Measurements from ENCODE around the gene MAPK8.
A peak's percentile ranks its signal among the peaks of the same experiment; 100 is the strongest.

MAPK8 gene

GRCh38 chr10:48306265-48306869 is at the start of gene MAPK8:
TSS of gene MAPK8 (plus strand) at chr10:48306677. CDS start at chr10:48401661, 94,984 bp downstream.
- H3K27me3 ChIP-seq (ENCODE audit: control insufficient read depth in 5 of 5, insufficient read depth in 4 of 5, low read length in 5 of 5), result no peaks in the 10 kb centered on the region
- H3K9me3 ChIP-seq (ENCODE audit: control insufficient read depth in 5 of 5, low read length in 5 of 5), result no peaks in the 10 kb centered on the region
- peak within 1 kb of the TSS; percentile 64 to 88 (median 80) for H3K4me3 ChIP-seq (ENCODE audit: low read depth in 1 of 5, low read length in 5 of 5)
- no peaks in the 10 kb centered on the region for H3K36me3 ChIP-seq (ENCODE audit: control insufficient read depth in 5 of 5, insufficient read depth in 5 of 5, low read length in 5 of 5)
- H3K27ac ChIP-seq (ENCODE audit: low read depth, low read length), result peak within 1 kb of the TSS; percentile 79
- H3K4me1 ChIP-seq (ENCODE audit: control insufficient read depth in 5 of 5, insufficient read depth in 5 of 5, low read length in 5 of 5), result peaks cover 2 to 22% (median 16%) of the 10 kb centered on the region in 5 donors
- H3K9ac ChIP-seq (ENCODE audit: low read length in 5 of 5), result peak within 1 kb of the TSS; percentile 57 to 83 (median 83)

DNA sequence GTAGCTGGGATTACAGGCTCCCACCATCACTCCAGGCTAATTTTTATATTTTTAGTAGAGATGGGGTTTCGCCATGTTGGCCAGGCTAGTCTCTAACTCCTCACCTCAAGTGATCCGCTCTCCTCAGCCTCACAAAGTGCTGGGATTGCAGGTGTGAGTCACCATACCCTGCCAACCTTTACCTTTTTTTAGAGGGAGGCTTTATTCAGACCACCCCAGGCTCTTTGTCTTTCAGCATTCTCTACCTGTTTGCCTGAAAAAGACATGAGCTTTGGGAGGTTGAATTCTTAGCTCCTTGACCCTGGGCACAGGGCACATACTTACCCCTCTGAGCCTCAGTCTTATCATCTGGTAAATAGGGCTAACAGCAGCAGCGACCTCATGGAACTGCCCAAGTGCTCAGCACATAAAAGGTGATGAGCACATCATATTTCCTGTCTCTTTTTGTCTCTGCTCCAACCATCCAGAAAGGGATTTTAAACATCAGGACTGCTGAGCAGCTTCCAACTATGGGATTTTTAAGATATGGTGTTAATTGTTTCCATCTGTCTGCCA is 49.0 kb upstream of the MAPK8 start:
- no peaks in the 10 kb centered on the region for H3K36me3 ChIP-seq (ENCODE audit: control insufficient read depth in 5 of 5, insufficient read depth in 5 of 5, low read length in 5 of 5)
- no peak overlapping the region for H3K9ac ChIP-seq (ENCODE audit: low read length in 5 of 5)
- H3K4me1 ChIP-seq (ENCODE audit: control insufficient read depth in 5 of 5, insufficient read depth in 5 of 5, low read length in 5 of 5), result no peaks in the 10 kb centered on the region
- H3K27me3 ChIP-seq (ENCODE audit: control insufficient read depth in 5 of 5, insufficient read depth in 4 of 5, low read length in 5 of 5), result no peaks in the 10 kb centered on the region
- H3K9me3 ChIP-seq (ENCODE audit: control insufficient read depth in 5 of 5, low read length in 5 of 5), result no peaks in the 10 kb centered on the region
- H3K4me3 ChIP-seq (ENCODE audit: low read depth in 1 of 5, low read length in 5 of 5), result no peak overlapping the region
- no peak overlapping the region for H3K27ac ChIP-seq (ENCODE audit: low read depth, low read length)

DNA sequence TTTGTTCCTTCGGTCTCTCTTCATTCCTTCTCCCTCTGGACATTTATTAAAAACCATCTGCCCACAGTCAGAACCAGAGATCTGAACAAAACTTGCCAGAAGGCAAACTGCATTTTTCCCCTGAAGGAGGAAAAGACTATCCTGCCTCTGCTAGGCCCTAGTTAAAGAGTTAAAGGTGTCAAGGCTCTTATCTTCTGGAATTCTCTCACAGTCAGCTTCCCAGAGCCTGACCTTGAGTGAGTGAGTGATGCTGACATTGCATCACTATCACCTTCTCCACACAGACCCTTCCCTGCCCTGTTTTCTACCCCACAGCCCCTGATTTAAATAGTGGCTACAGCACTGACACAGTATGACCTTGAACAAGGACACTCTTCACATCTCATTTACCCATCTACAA is 48.4 kb upstream of the MAPK8 start:
- no peak overlapping the region for H3K9ac ChIP-seq (ENCODE audit: low read length in 5 of 5)
- no peaks in the 10 kb centered on the region for H3K9me3 ChIP-seq (ENCODE audit: control insufficient read depth in 5 of 5, low read length in 5 of 5)
- no peak overlapping the region for H3K4me3 ChIP-seq (ENCODE audit: low read depth in 1 of 5, low read length in 5 of 5)
- no peak overlapping the region for H3K27ac ChIP-seq (ENCODE audit: low read depth, low read length)
- H3K4me1 ChIP-seq (ENCODE audit: control insufficient read depth in 5 of 5, insufficient read depth in 5 of 5, low read length in 5 of 5), result no peaks in the 10 kb centered on the region
- H3K27me3 ChIP-seq (ENCODE audit: control insufficient read depth in 5 of 5, insufficient read depth in 4 of 5, low read length in 5 of 5), result no peaks in the 10 kb centered on the region
- no peaks in the 10 kb centered on the region for H3K36me3 ChIP-seq (ENCODE audit: control insufficient read depth in 5 of 5, insufficient read depth in 5 of 5, low read length in 5 of 5)

- H3K27me3 ChIP-seq (ENCODE audit: control insufficient read depth in 5 of 5, insufficient read depth in 4 of 5, low read length in 5 of 5), result peaks cover 0 to 4% (median 0%) of the 10 kb centered on the region in 5 donors
- no peak overlapping the region for H3K27ac ChIP-seq (ENCODE audit: low read depth, low read length)
- peaks cover 0 to 2% (median 0%) of the 10 kb centered on the region in 5 donors for H3K9me3 ChIP-seq (ENCODE audit: control insufficient read depth in 5 of 5, low read length in 5 of 5)
- H3K4me3 ChIP-seq (ENCODE audit: low read depth in 1 of 5, low read length in 5 of 5), result no peak overlapping the region
- no peak overlapping the region for H3K9ac ChIP-seq (ENCODE audit: low read length in 5 of 5)
- H3K4me1 ChIP-seq (ENCODE audit: control insufficient read depth in 5 of 5, insufficient read depth in 5 of 5, low read length in 5 of 5), result no peaks in the 10 kb centered on the region
- no peaks in the 10 kb centered on the region for H3K36me3 ChIP-seq (ENCODE audit: control insufficient read depth in 5 of 5, insufficient read depth in 5 of 5, low read length in 5 of 5)
Observed at GRCh38 chr10:48266528-48266927, 39.9 kb upstream of the MAPK8 start.

GRCh38 chr10:48271047-48271730 is 35.3 kb upstream of the MAPK8 start:
- H3K4me3 ChIP-seq (ENCODE audit: low read depth in 1 of 5, low read length in 5 of 5), result no peak overlapping the region
- H3K36me3 ChIP-seq (ENCODE audit: control insufficient read depth in 5 of 5, insufficient read depth in 5 of 5, low read length in 5 of 5), result no peaks in the 10 kb centered on the region
- H3K27ac ChIP-seq (ENCODE audit: low read depth, low read length), result no peak overlapping the region
- H3K9ac ChIP-seq (ENCODE audit: low read length in 5 of 5), result no peak overlapping the region
- H3K27me3 ChIP-seq (ENCODE audit: control insufficient read depth in 5 of 5, insufficient read depth in 4 of 5, low read length in 5 of 5), result peaks cover 0 to 4% (median 0%) of the 10 kb centered on the region in 5 donors
- no peaks in the 10 kb centered on the region for H3K4me1 ChIP-seq (ENCODE audit: control insufficient read depth in 5 of 5, insufficient read depth in 5 of 5, low read length in 5 of 5)
- H3K9me3 ChIP-seq (ENCODE audit: control insufficient read depth in 5 of 5, low read length in 5 of 5), result peaks cover 0 to 2% (median 0%) of the 10 kb centered on the region in 5 donors

DNA sequence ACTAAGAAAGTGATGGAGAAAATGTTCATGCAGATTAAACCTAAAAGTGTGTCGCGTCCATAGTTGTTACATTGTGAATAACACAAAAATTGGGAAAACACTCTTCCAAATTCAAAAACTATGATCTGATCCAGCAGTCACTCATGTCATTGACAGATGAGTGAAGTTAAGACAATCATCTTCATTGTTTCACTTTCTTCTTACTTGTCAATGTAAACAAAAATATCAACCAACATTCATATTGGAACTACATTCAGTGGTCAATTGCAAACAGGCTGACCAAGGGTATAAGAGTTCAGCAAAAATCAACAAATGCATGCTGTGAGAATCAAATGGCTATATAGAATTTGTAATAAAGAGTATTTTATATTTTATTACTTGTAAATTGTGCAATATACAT is 33.8 kb upstream of the MAPK8 start:
- peaks cover 0 to 3% (median 0%) of the 10 kb centered on the region in 5 donors for H3K9me3 ChIP-seq (ENCODE audit: control insufficient read depth in 5 of 5, low read length in 5 of 5)

DNA sequence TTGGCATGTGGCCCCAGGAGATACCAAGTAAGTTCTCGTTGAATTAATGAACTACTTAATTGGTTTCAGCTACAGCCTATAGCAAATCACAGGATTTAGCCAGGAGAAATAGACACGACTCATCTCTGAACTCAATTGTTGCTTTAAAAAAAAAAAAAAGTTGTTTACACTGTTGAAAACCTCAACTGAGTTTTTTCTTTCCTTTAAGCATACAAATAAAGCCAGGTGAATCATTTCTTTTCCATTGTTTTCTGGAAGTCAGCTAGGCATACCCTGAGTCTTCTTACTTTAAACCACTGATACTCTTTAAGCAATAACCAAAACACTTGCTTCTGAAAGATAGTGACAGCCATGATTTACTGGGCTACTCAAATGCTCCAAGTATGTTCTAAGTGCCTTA is 32.7 kb upstream of the MAPK8 start:
- Histone ChIP-seq H3K4me3 (ENCODE audit: low read depth in 1 of 5, low read length in 5 of 5) (no peak overlapping the region), H3K9ac (ENCODE audit: low read length in 5 of 5) (no peak overlapping the region), H3K27me3 (ENCODE audit: control insufficient read depth in 5 of 5, insufficient read depth in 4 of 5, low read length in 5 of 5) (peaks cover 0 to 4% (median 0%) of the 10 kb centered on the region in 5 donors), H3K4me1 (ENCODE audit: control insufficient read depth in 5 of 5, insufficient read depth in 5 of 5, low read length in 5 of 5) (no peaks in the 10 kb centered on the region), H3K9me3 (ENCODE audit: control insufficient read depth in 5 of 5, low read length in 5 of 5) (peaks cover 0 to 3% (median 0%) of the 10 kb centered on the region in 5 donors), H3K27ac (ENCODE audit: low read depth, low read length) (no peak overlapping the region), H3K36me3 (ENCODE audit: control insufficient read depth in 5 of 5, insufficient read depth in 5 of 5, low read length in 5 of 5) (no peaks in the 10 kb centered on the region)

More for the DNA sequence above, 33.8 kb upstream of the MAPK8 start:
- Histone ChIP-seq H3K27me3 (ENCODE audit: control insufficient read depth in 5 of 5, insufficient read depth in 4 of 5, low read length in 5 of 5) (peaks cover 0 to 4% (median 0%) of the 10 kb centered on the region in 5 donors), H3K9ac (ENCODE audit: low read length in 5 of 5) (no peak overlapping the region), H3K4me1 (ENCODE audit: control insufficient read depth in 5 of 5, insufficient read depth in 5 of 5, low read length in 5 of 5) (no peaks in the 10 kb centered on the region), H3K27ac (ENCODE audit: low read depth, low read length) (no peak overlapping the region), H3K36me3 (ENCODE audit: control insufficient read depth in 5 of 5, insufficient read depth in 5 of 5, low read length in 5 of 5) (no peaks in the 10 kb centered on the region), H3K4me3 (ENCODE audit: low read depth in 1 of 5, low read length in 5 of 5) (no peak overlapping the region)

GRCh38 chr10:48274636-48275035 is 31.8 kb upstream of the MAPK8 start, which contains the start of gene FRMPD2:
TSS of gene FRMPD2 (minus strand) at chr10:48274696. CDS start at chr10:48274567, 129 bp downstream.
- Histone ChIP-seq H3K4me1 (ENCODE audit: control insufficient read depth in 5 of 5, insufficient read depth in 5 of 5, low read length in 5 of 5) (no peaks in the 10 kb centered on the region), H3K4me3 (ENCODE audit: low read depth in 1 of 5, low read length in 5 of 5) (no peak within 1 kb of the TSS), H3K36me3 (ENCODE audit: control insufficient read depth in 5 of 5, insufficient read depth in 5 of 5, low read length in 5 of 5) (no peaks in the 10 kb centered on the region), H3K27me3 (ENCODE audit: control insufficient read depth in 5 of 5, insufficient read depth in 4 of 5, low read length in 5 of 5) (peaks cover 0 to 4% (median 0%) of the 10 kb centered on the region in 5 donors), H3K9ac (ENCODE audit: low read length in 5 of 5) (no peak within 1 kb of the TSS), H3K27ac (ENCODE audit: low read depth, low read length) (no peak within 1 kb of the TSS), H3K9me3 (ENCODE audit: control insufficient read depth in 5 of 5, low read length in 5 of 5) (peaks cover 0 to 3% (median 0%) of the 10 kb centered on the region in 5 donors)

DNA sequence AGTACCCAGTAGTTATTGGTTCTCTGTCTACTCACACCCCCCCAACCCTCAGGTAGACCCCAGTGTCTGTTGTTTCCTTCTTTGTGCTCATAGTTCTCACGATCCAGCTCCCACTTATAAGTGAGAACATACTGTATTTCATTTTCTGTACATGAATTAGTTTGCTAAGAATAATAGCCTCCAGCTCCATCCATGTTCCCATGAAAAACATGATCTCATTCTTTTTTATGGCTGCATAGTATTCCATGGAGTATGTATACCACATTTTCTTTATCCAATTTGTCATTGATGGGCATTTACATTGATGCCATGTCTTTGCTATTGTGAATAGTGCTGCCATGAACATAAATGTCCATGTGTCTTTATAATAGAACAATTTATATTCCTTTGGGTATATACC is 29.4 kb upstream of the MAPK8 start:
- Histone ChIP-seq H3K4me1 (ENCODE audit: control insufficient read depth in 5 of 5, insufficient read depth in 5 of 5, low read length in 5 of 5) (no peaks in the 10 kb centered on the region), H3K36me3 (ENCODE audit: control insufficient read depth in 5 of 5, insufficient read depth in 5 of 5, low read length in 5 of 5) (no peaks in the 10 kb centered on the region), H3K9ac (ENCODE audit: low read length in 5 of 5) (no peak overlapping the region), H3K4me3 (ENCODE audit: low read depth in 1 of 5, low read length in 5 of 5) (no peak overlapping the region), H3K9me3 (ENCODE audit: control insufficient read depth in 5 of 5, low read length in 5 of 5) (peaks cover 0 to 7% (median 0%) of the 10 kb centered on the region in 5 donors), H3K27me3 (ENCODE audit: control insufficient read depth in 5 of 5, insufficient read depth in 4 of 5, low read length in 5 of 5) (no peaks in the 10 kb centered on the region), H3K27ac (ENCODE audit: low read depth, low read length) (no peak overlapping the region)
